ENCODE measurements around the gene COL25A1.

DNA sequence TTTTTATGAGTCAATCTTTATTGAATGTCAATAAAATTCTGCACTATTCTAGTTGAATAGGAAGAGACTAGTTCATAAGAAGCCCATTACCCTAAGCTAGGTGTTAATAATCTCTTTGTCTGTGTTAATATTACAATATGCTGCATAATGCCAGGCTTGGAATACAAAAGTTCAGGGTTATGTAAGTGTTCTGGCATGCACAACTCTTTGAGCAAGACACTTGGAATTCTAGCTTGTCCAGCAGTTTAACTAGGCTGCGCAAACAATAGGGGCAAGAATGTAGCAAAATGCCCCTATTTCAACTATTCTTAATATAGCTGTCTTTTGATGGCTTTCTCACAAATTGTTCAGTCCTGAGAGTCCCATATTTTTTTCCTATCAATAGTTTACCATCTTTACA is 508.3 kb downstream of the COL25A1 start:
- no peak for TF ChIP-seq SP1 (IDR thresholded peaks at IDR 0.05)
- no peak for TF ChIP-seq FOXM1 (IDR thresholded peaks at IDR 0.05; ENCODE audit: borderline replicate concordance)
- TF ChIP-seq TARDBP (IDR thresholded peaks at IDR 0.05) = no peak
- TF ChIP-seq FOXA1 (IDR thresholded peaks at IDR 0.05) = no peak
- TF ChIP-seq, protein P1, sequence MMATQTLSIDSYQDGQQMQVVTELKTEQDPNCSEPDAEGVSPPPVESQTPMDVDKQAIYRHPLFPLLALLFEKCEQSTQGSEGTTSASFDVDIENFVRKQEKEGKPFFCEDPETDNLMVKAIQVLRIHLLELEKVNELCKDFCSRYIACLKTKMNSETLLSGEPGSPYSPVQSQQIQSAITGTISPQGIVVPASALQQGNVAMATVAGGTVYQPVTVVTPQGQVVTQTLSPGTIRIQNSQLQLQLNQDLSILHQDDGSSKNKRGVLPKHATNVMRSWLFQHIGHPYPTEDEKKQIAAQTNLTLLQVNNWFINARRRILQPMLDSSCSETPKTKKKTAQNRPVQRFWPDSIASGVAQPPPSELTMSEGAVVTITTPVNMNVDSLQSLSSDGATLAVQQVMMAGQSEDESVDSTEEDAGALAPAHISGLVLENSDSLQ (IDR thresholded peaks at IDR 0.05) = no peak
- TF ChIP-seq FOXK2 (IDR thresholded peaks at IDR 0.05) = no peak
- no peak for TF ChIP-seq NFRKB (IDR thresholded peaks at IDR 0.05)
- TF ChIP-seq ELF4 (IDR thresholded peaks at IDR 0.05) = no peak
